SU-DHL-6 (cell line): Measurements from ENCODE around the gene CDH13.

Source experiments
- EZH2phosphoT487 ChIP-seq: fragments of 200-600 bp; sonication (generic), shearing (Covaris generic); conservative IDR thresholded peaks from 2 replicates; pipeline ENCODE4 v1.6.1; 2018; ENCODE audit warnings: mild to moderate bottlenecking, antibody characterized with exemption, low read length, moderate library complexity, mixed read lengths
- TF ChIP-seq, protein P1 (sequence below): fragments of 200-600 bp; sonication (generic); IDR thresholded peaks from one replicate; pipeline ENCODE4 v1.5.1; 2017; ENCODE audit warnings: antibody characterized with exemption, mild to moderate bottlenecking, low read length, moderate library complexity; ENCODE audit not compliant: insufficient read depth, poor library complexity, severe bottlenecking

GRCh38 chr16:83651871-83652270, 1025.1 kb downstream of the CDH13 start:
- TF ChIP-seq, protein P1, sequence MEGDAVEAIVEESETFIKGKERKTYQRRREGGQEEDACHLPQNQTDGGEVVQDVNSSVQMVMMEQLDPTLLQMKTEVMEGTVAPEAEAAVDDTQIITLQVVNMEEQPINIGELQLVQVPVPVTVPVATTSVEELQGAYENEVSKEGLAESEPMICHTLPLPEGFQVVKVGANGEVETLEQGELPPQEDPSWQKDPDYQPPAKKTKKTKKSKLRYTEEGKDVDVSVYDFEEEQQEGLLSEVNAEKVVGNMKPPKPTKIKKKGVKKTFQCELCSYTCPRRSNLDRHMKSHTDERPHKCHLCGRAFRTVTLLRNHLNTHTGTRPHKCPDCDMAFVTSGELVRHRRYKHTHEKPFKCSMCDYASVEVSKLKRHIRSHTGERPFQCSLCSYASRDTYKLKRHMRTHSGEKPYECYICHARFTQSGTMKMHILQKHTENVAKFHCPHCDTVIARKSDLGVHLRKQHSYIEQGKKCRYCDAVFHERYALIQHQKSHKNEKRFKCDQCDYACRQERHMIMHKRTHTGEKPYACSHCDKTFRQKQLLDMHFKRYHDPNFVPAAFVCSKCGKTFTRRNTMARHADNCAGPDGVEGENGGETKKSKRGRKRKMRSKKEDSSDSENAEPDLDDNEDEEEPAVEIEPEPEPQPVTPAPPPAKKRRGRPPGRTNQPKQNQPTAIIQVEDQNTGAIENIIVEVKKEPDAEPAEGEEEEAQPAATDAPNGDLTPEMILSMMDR = no peak
- TF ChIP-seq EZH2phosphoT487 = no peak
